GM03348 (cell line): ENCODE results near the gene SPAM1.
"Not testable (repeated sequence)": the region's sequence is repeated elsewhere in the genome, so short reads cannot be mapped to it uniquely, and the experiment has no call there.

ENCODE experiments used
- DNase-seq: peaks from one replicate; pipeline ENCODE4 v3.0.0; 2012; ENCODE audit warnings: low spot score

The SPAM1 gene

DNA sequence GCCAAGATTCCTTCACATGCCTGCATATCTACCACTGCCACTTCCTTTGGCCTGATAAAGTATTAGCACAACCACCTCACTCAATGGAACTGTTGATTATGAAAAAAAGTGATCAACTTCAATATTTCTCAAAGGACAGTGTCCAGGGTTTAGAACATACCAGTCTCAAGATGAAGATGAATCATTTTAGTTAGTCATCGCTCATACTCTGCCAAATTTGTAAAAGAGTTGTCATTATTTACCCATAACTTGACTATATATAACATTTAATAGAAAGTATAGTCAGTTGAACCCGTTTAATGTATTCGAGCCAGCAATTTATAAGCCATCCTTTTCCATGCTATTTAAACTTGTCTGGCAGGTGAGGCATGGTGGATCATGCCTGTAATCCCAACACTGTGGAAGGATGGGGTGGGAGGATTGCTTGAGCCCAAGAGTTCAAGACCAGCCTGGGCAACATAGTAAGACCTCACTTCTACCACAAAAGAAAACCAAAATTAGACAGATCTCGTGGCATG lies 33.2 kb downstream of the SPAM1 start:
- no peak for DNase-seq

DNA sequence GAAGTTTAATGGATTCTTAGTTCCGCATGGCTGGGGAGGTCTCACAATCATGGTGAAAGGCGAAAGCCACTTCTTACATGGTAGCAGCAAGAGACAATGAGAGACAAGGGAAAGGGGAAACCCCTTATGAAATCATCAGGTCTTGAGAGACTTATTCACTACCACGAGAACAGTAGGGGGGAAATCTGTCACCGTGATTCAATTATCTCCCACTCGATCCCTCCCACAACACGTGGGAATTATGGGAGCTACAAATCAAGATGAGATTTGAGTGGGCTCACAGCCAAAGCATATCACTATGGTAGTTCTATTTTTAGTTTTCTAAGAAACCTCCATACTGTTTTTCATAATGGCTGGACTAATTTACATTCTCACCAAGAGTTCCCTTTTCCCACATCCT lies 36.7 kb downstream of the SPAM1 start:
- DNase-seq, result no peak

DNA sequence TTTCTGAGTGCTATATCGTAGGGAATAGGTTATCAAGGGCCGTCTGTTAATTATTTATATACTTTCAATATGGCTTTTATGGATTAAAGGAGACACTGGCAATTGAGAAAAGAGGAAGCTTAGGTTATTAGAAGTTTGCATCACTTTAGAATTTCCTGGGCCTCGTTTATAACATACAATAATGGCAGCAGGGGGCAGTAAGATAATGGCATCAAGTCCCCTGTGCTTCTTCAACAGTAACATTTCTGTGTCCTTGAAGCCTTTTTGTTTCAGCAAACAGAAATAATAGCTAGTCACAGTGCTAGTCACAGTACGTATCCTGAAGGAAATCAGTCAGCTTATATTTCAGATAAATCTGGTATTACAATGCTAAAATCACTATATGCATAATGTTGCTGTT lies 41.9 kb downstream of the SPAM1 start:
- DNase-seq, result no peak

DNA sequence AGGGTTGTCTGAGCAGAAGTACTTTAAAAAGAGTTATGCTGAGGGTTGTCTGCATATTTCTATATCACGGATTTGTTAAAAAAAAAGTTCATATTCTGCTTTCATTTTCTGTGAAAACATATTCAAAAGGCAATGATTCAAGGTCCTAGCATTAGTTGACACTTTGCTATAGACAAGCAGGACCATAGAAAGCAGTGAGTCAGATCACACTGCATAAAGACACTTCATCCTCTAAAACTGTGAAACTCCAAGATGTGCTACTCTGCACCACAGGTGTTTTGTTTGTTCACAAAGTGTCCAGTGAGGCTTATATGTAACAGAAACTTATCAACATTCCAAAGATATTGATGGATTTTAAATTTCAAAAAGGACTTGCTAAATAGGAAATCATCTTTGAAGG lies 47.0 kb downstream of the SPAM1 start:
- DNase-seq, result no peak

DNA sequence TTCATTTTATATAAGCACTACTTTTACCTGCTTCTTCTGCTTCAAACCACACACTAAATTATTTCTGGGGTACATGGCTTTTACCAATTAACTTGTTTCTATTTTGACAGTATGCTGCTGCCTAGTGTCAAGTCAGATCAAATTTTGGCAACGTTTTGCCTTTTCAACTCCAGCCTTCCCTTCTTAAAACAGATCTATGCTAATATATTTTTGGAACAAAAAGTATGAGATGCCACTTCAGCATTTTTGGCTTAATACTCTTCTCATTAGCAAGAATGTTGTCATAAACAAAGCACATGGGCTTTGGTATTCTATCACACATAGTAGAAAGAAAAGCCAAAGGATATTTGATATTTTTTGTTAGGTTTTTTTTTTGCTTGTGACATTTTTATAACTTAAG lies 47.8 kb downstream of the SPAM1 start:
- DNase-seq, result no peak

DNA sequence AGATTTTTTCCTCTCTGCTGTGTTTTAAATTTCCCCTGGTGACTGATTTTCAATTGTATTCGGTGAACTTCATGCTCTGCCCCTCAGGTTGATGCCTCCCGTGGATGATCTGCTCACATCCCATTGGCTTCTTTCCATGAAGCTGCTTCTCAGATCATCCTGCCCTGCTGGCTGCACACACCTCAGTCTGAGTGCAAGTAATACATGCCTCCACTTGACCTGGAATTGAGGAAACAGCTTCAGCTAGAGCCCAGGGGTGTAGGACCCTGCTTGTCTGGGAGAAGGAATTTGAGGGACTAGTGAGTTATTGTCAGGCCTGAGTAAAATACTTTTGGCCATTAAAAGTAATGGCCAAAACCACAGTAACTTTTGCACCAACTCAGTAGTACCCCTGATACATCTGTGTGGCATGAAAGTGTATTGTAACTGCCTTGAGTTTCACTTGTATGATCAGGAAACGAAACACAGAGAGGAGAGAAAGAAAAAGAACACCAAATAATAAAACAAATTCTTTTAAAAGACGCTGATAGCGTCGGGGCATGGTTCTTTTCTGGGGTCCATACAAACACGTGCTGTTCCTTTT lies 49.4 kb downstream of the SPAM1 start:
- DNase-seq, result no peak

DNA sequence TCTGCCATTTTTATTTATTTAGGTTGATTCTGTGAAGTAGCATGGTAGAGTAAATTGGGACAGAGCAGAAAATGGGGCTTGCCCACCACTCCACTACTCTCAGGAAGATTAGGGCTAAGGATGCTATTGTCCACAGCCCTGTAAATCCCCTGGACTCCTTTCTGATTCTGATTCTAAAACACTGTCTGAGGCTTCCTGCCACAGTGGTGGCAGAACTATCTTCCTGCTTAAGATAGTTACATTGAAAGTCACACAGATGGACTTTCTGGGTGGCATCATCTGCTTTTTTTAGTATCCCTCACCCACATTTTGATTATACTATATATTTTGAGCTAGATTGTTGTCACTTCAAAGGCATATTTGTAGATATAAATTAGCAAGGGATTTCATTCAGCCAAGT lies 50.0 kb downstream of the SPAM1 start:
- no peak for DNase-seq

DNA sequence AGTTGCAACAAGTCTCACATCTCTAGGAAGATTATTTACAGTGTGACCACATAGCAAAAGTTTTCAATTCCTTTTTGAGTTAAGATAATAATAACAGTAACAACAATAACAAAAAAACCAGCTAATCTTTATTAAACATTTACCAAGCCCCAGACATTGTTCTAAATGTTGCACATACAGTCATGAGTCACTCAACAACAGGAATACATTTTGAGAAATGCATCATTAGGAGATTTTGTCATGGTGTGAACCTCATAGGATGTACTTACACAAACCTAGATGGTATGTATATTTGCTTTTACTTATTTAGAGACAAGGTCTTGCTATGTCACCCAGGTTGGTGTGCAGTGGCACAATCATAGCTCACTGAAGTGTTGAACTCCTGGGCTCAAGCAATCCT lies 52.0 kb downstream of the SPAM1 start:
- no peak for DNase-seq

DNA sequence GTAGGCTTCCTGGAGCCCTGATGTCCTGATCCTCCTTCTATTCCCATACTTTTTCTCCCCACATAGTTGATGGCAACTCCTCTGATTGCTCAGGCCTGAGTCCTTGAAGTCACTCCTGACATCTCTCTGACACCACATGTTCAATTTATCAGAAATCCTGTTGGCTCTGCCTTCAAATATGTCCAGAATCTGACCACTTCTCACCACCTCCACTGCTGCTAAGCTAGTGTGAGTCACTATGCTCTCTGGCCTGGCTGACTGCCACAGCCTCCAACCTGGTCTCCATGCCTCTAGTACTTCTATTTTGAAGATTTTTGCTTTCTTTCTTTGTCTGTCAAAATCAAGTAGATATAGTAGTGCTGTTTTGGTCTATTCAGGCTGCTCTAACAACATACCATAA lies 54.8 kb downstream of the SPAM1 start:
- no peak for DNase-seq

DNA sequence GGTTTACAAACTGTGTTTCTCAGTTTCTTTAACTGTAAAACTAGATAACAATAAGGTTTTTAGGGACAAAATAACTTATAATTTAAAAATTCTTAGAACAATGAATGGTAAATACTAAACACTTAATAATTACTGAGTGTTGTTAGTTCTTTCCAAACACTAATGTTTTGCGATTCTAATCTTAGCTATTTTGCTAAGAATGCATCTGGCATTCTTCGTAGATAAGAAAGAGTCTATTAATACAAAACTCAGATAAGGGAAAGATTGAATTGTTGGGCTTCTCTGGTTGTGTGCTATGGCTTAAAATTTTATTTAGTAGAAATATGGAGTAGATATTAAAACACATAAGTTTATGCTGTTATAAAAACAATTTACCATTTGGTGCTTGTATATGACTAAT lies 62.4 kb downstream of the SPAM1 start:
- DNase-seq, result no peak

DNA sequence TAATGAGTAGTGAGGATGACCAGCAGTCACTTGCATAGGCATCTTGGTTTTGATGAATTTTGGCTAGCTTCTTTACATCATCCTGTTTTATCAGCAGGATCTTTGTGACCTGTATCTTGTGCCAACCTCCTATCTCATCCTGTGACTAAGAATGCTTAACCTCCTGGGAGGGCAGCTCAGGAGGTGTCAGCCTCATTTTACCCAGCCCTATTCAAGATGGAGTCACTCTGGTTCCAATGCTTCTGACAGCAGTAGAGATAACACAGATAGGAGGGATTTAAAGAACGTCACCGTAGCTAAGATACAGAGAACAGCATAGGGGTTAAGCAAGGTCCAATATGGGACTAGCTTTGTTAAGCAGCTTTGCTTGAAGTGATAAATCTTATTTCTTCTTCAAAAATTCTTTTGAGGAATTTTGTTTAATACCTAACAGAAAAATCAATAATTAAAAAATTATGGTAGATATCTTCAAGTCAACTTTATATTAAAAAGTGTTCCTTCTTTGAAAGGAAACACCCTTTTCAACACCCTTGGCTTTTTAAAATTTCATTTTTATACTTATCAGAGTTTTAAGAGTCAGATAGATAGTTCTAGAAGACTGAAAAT lies 68.0 kb downstream of the SPAM1 start:
- no peak for DNase-seq

DNA sequence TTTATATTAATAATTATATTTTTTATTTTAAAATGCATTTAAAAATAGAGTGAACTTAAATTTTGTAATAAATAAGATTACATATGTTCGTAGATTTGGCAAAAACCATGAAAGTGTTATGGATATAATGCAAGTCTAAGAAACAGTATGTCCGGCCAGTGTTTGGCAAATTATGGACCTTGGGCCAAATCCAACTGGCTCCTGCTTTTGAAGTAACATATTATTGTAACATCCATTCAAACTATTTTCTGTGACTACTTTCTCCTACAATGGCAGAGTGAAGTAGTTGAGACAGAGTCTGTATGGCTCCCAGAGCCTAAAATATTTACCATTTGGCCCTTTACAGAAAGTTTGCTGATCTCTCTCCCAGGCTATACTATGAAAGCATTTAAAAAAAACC lies 69.0 kb downstream of the SPAM1 start:
- DNase-seq, result no peak

DNA sequence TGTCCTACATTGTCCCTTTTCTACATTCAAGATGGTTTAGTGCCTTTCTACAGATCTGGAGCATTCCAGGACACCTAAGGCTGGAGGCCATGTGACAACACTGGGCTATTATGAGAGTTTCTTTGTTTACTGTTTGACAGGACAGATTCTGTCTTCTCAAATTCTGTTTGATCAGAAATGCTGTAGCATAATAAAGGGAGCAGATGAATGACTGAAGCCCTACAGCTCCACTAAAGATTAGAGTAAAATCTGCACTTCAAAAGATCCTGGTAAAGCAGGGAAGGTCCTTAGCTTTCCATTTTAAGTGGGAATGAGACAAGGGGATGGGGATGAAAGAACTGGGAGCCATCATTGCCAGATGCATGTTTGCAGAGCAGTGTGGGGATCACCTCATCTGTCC lies 69.4 kb downstream of the SPAM1 start:
- no peak for DNase-seq

DNA sequence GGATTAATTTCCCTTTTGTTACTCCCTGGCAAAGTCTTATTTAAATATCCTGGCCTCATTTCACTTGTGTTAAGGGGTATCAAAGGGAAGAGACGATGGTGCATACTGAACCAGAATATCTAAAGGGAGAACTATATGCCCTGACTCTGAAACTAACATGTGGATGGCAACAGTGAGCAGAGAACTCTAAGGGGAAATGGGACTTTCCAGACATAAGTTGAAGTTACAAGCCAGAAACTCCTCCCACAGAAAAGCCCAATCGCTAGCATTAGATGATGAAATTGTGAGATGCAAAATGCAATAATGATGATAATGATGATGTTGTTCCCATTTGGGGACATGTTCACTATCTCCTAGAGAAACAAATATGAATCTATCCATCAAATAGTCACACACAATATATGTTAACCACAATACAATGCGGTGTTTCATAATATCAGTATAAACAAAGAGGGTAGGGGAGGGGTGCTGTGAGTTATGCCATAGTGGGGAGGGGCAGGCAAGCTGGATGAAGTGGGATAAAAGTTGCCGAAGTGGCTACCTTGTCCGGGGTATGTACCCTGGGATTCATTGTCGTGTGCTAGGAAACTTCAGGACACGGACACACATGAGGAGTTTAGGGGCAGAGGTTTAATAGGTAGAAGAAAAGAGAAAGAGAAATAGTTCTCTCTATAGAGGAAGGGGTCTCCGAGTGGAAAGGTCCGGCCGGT lies 70.7 kb downstream of the SPAM1 start:
- no peak for DNase-seq

DNA sequence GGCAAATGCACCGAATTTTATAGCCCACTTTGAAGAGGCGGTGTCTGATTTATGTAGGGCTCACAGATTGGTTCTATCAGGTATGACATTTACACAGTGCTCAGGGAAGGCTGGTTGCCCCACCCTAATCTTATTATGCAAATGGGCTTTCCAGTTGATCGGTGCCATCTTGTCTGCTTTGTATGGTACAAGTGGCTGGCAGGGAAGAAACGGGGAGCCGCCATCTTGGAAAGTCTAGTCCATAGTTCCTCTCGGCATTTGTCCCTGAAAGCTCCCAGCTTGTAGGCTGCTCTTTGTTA lies 71.2 kb downstream of the SPAM1 start:
- DNase-seq, result no peak

DNA sequence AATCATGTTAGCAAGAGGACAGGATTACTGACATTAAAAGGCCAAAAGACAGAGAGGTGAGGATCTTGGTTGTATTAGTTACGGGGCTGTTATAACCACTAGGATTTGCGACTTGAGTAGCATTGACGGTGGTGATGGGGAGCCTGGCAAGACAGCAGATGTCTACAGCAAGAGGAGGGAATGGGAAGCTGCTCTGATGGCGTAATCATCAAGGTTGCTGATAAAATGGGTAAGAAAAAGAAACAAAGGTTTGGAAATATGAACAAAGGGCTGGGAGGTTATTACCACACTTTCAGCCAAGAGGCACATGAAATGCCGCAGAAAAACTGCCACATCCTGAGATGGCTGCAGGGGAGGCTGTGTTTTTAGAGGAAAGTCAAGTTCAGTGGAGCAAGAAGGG lies 73.9 kb downstream of the SPAM1 start:
- no peak for DNase-seq

DNA sequence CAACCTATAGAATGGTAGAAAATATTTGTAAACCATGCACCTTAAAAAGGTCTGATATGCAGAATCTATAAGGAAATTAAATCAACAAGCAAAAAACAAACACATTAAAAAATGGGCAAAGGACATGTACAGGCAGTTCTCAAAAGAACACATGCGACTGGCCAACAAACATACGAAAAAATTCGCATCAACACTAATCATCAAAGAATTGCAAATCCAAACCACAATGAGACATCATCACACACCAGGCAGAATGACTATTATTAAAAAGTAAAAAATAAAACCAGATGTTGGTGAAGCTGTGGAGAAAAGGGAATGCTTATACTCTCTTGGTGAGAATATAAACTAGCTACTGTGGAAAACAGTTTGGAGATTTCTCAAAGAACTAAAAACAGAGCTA lies 74.7 kb downstream of the SPAM1 start:
- DNase-seq, result no peak

DNA sequence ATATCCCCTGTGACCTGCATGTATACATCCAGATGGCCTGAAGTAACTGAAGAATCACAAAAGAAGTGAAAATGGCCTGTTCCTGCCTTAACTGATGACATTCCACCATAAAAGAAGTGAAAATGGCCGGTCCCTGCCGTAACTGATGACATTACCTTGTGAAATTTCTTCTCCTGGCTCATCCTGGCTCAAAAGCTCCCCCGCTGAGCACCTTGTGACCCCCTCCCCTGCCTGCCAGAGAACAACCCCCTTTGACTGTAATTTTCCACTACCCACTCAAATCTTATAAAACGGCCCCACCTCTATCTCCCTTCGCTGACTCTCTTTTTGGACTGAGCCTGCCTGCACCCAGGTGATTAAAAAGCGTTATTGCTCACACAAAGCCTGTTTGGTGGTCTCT lies 83.3 kb downstream of the SPAM1 start:
- DNase-seq, result not testable (repeated sequence)

DNA sequence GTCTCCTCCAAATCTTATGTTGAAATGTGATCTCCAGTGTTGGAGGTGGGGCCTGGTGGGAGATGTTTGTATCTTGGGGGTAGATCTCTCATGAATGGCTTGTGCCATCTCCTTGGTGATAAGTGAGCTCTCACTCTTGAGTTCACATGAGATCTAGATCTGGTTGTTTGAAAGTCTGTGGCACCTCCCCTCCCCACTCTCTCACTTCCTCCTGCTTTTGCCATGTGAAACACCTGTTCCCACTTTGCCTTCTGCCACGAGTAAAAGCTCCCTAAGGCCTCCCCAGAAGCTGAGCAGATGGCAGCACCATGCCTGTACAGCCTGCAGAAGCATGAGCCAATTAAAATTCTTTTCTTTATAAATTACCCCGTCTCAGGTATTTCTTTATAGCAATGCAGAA lies 84.3 kb downstream of the SPAM1 start:
- DNase-seq, result no peak
